ENCODE results near the gene APOC4.

DNA sequence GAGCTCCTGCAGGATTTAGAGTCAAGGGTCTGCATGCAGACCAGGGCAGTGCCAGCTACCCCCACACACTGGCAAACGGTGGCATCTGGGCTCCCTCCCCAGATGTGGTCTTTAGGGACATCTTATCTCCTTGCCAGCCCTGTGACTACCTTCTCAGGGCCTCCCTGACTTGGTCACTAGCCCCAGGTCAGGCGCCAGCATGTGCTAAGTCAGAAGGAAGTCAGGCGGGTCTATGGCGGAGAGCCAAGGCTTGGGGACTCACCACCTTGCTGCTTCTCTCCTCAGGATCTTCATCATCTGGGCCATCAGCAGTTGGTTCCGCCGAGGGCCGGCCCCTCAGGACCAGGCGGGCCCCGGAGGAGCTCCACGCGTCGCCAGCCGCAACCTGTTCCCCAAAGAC lies 30.8 kb downstream of the APOC4 start:
- TF ChIP-seq CTCF (IDR thresholded peaks at IDR 0.05) (no peak), TCF7L2 (IDR thresholded peaks at IDR 0.05; ENCODE audit: low read depth, low read length) (no peak)

All from Panc1 (cell line).